Vagina (tissue), 2 donors: ENCODE measurements around the gene SLC26A11. TPM values are rescaled to one million over a fixed set of nuclear protein-coding genes. Genes with fewer than 3 reads are reported as not detected.

Source experiments
- DNase-seq, 2 donors: peaks; one replicate each; pipeline ENCODE4 v3.0.0-alpha.2; 2017; ENCODE audit errors: extremely low spot score in 2 of 2
- H3K27ac ChIP-seq: fragments of 200-600 bp; sonication (generic); one replicate; pipeline ENCODE4 v1.5.1; 2019
- H3K27me3 ChIP-seq: fragments of 200-600 bp; sonication (generic); one replicate; pipeline ENCODE4 v1.5.1; 2019
- H3K36me3 ChIP-seq, 2 donors: fragments of 200-600 bp; sonication (generic); one replicate each; pipeline ENCODE4 v1.5.1; 2017 to 2019
- H3K4me1 ChIP-seq: fragments of 200-600 bp; sonication (generic); one replicate; pipeline ENCODE4 v1.5.1; 2019
- H3K4me3 ChIP-seq, 2 donors: fragments of 200-600 bp; sonication (generic); 1 replicate in 1 of 2; 2 replicates in 1 of 2; pipeline ENCODE4 v1.5.1; 2016 to 2019
- H3K9me3 ChIP-seq: fragments of 200-600 bp; sonication (generic); one replicate; pipeline ENCODE4 v1.5.1; 2019
- CTCF ChIP-seq, 3 experiments: fragments of 450-650 bp in 2 of 3; fragments of 200-600 bp in 1 of 3; sonication (generic) in 1 of 3; IDR thresholded peaks; one replicate each; pipeline ENCODE4 v1.5.1; 2017 to 2019; ENCODE audit warnings: antibody characterized with exemption in 3 of 3, mild to moderate bottlenecking in 2 of 3, moderate library complexity in 2 of 3
- POLR2A ChIP-seq, 2 donors: fragments of 450-650 bp; IDR thresholded peaks; one replicate each; pipeline ENCODE4 v1.6.1; 2017; ENCODE audit warnings: antibody characterized with exemption in 2 of 2, mild to moderate bottlenecking in 2 of 2, moderate library complexity in 2 of 2
- POLR2AphosphoS5 ChIP-seq, 2 donors: sonication (generic); formaldehyde crosslinking; IDR thresholded peaks; one replicate each; pipeline ENCODE4 v1.9.0; 2017; ENCODE audit warnings: antibody characterized with exemption in 2 of 2, mild to moderate bottlenecking in 2 of 2, low read depth in 1 of 2; ENCODE audit not compliant: insufficient read depth in 1 of 2
- intact Hi-C: fragments of 100-400 bp; cut with DNase I; formaldehyde crosslinking; loops from one replicate; pipeline ENCODE4 v1.15.1; 2023
- total RNA-seq: library from RNA; depleted of rRNA; stranded (reverse); fragments of >200 nt; gene quantifications from one replicate; pipeline ENCODE4 v1.2.3, GENCODE V29; 2016

The SLC26A11 gene
- total RNA-seq, 1 donor from 2014 or later = 22.8 TPM

GRCh38 chr17:80245566-80246265, 25.5 kb downstream of the SLC26A11 start:
- DNase-seq = no peak
- Histone ChIP-seq H3K4me3 (no peak overlapping the region), H3K27ac (no peak overlapping the region), H3K9me3 (no peaks in the 10 kb centered on the region), H3K4me1 (no peaks in the 10 kb centered on the region), H3K27me3 (no peaks in the 10 kb centered on the region), H3K36me3 (peaks cover 0 to 23% of the 10 kb centered on the region in 2 donors)
- intact Hi-C loops = no loop called here
- TF ChIP-seq POLR2A (IDR thresholded peaks at IDR 0.05) = no peak
- TF ChIP-seq POLR2AphosphoS5 (IDR thresholded peaks at IDR 0.05; ENCODE audit: insufficient read depth in 1 of 2, low read depth in 1 of 2) = no peak
- no peak for TF ChIP-seq CTCF (IDR thresholded peaks at IDR 0.05)

- H3K36me3 ChIP-seq = peaks cover 0 to 26% of the 10 kb centered on the region in 2 donors
- no peak for DNase-seq
- no peaks in the 10 kb centered on the region for H3K27me3 ChIP-seq
- TF ChIP-seq CTCF (IDR thresholded peaks at IDR 0.05) (no peak), POLR2AphosphoS5 (IDR thresholded peaks at IDR 0.05; ENCODE audit: insufficient read depth in 1 of 2, low read depth in 1 of 2) (no peak), POLR2A (IDR thresholded peaks at IDR 0.05) (no peak)
- H3K27ac ChIP-seq = no peak overlapping the region
- no peak overlapping the region for H3K4me3 ChIP-seq
- intact Hi-C loops = no loop called here
- H3K9me3 ChIP-seq = no peaks in the 10 kb centered on the region
- H3K4me1 ChIP-seq = no peaks in the 10 kb centered on the region
Measured at GRCh38 chr17:80246266-80246681, 26.0 kb downstream of the SLC26A11 start.

- Histone ChIP-seq H3K27me3 (no peaks in the 10 kb centered on the region), H3K27ac (no peak overlapping the region), H3K36me3 (peaks cover 0 to 23% of the 10 kb centered on the region in 2 donors), H3K4me1 (no peaks in the 10 kb centered on the region), H3K9me3 (no peaks in the 10 kb centered on the region), H3K4me3 (no peak overlapping the region)
- no peak for DNase-seq
- intact Hi-C loops = no loop called here
- TF ChIP-seq CTCF (IDR thresholded peaks at IDR 0.05) (no peak), POLR2AphosphoS5 (IDR thresholded peaks at IDR 0.05; ENCODE audit: insufficient read depth in 1 of 2, low read depth in 1 of 2) (no peak), POLR2A (IDR thresholded peaks at IDR 0.05) (no peak)
Measured at GRCh38 chr17:80246726-80247125, 26.5 kb downstream of the SLC26A11 start.

GRCh38 chr17:80247561-80247960, 27.3 kb downstream of the SLC26A11 start:
- Histone ChIP-seq H3K4me3 (no peak overlapping the region), H3K27ac (no peak overlapping the region), H3K27me3 (no peaks in the 10 kb centered on the region), H3K9me3 (no peaks in the 10 kb centered on the region), H3K4me1 (no peaks in the 10 kb centered on the region), H3K36me3 (peaks cover 0 to 16% of the 10 kb centered on the region in 2 donors)
- intact Hi-C loops = no loop called here
- DNase-seq = no peak
- TF ChIP-seq CTCF (IDR thresholded peaks at IDR 0.05) = no peak
- TF ChIP-seq POLR2AphosphoS5 (IDR thresholded peaks at IDR 0.05; ENCODE audit: insufficient read depth in 1 of 2, low read depth in 1 of 2) = no peak
- no peak for TF ChIP-seq POLR2A (IDR thresholded peaks at IDR 0.05)
